ENCODE data around the gene CASP1. TPM values are rescaled to one million over a fixed set of nuclear protein-coding genes. Genes with fewer than 3 reads are reported as not detected.

The CASP1 gene
- total RNA-seq, 1 donor = 31.1 TPM

DNA sequence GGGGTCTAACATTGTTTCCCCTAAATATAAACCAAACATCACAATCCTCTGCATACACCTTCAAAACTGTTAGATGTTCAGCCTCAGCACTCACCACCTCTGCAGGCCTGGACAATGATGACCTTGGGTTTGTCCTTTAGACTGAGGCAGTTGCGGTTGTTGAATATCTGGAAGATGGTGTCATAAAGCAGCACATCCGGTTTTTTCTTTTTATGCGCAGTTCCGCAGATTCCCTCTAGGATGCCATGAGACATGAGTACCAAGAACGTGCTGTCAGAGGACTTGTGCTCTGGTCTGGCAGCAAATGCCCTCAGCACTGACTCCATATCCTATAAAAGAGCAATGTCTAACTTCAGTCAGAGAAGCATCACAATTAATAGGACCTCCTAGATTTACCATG, 34.8 kb downstream of the CASP1 start:
- H3K4me3 ChIP-seq (ENCODE audit: low read depth, low read length) = no peak overlapping the region
- DNase-seq (ENCODE audit: low read depth) = no peak
- TF ChIP-seq, protein P1, sequence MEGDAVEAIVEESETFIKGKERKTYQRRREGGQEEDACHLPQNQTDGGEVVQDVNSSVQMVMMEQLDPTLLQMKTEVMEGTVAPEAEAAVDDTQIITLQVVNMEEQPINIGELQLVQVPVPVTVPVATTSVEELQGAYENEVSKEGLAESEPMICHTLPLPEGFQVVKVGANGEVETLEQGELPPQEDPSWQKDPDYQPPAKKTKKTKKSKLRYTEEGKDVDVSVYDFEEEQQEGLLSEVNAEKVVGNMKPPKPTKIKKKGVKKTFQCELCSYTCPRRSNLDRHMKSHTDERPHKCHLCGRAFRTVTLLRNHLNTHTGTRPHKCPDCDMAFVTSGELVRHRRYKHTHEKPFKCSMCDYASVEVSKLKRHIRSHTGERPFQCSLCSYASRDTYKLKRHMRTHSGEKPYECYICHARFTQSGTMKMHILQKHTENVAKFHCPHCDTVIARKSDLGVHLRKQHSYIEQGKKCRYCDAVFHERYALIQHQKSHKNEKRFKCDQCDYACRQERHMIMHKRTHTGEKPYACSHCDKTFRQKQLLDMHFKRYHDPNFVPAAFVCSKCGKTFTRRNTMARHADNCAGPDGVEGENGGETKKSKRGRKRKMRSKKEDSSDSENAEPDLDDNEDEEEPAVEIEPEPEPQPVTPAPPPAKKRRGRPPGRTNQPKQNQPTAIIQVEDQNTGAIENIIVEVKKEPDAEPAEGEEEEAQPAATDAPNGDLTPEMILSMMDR (IDR thresholded peaks at IDR 0.05; ENCODE audit: insufficient read depth, low read depth, low read length) = peak; percentile 17

DNA sequence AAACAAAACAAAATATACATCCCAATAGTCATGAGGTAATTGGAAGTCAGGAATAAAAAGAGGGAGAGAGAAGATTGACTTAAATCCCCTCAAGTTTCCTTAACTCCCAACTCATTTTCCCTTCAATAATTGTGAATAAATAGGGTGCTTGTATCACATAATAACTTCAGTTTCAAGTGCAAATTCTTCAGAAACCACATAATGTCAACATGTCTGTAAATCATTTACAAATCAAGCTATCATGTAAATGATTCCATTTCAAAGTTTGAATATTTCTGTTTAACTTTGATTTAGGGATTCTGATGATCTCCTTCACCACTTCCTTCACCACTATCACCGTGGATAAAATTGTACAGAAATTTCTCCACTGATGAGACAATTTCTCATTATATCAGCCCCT, 35.2 kb downstream of the CASP1 start:
- peak; percentile 17 for DNase-seq (ENCODE audit: low read depth)
- TF ChIP-seq, protein P1 (IDR thresholded peaks at IDR 0.05; ENCODE audit: insufficient read depth, low read depth, low read length) = no peak
- no peak overlapping the region for H3K4me3 ChIP-seq (ENCODE audit: low read depth, low read length)

DNA sequence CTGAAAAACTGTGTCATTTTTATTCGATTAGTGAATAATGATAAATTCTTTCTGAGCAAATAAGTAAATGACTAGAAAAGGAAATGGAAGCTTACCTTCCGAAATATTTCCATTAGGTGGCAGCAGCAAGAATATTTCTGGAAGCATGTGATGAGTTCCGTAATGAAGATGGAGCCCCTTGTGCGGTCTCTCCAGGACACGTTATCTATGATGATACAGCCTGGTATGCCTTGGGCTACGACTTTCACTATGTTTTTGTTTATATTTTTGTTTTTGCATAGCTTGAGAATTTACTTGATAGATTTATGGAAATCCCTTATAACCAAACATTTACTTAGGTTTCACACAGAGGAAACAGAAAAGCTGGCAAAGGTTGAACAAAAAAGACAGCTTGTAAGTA, 37.7 kb downstream of the CASP1 start:
- H3K4me3 ChIP-seq (ENCODE audit: low read depth, low read length) = peak overlapping the region; percentile 35
- TF ChIP-seq, protein P1 (IDR thresholded peaks at IDR 0.05; ENCODE audit: insufficient read depth, low read depth, low read length) = peak; percentile 37
- DNase-seq (ENCODE audit: low read depth) = peak; percentile 81

DNA sequence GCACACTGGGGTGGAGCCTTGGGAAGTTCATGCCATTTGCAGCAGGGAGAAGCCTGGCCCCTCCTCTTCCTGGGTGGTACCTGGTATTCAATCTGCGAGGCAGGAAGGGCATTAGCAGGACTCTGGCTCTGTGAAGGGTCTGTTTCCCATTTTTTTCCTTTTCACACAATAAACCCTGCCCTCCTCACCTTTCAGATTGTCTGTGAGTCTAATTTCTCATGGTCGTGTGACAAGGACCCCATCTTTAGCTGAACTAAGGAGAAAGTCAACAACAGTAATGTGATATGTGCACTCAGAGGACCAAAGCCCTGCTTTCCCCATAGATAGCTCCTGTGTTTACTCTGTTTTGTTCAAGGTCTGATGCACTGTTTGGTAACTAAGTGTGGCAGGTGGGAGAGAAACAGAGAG, 39.9 kb downstream of the CASP1 start:
- TF ChIP-seq, protein P1 (IDR thresholded peaks at IDR 0.05; ENCODE audit: insufficient read depth, low read depth, low read length) = no peak
- no peak for DNase-seq (ENCODE audit: low read depth)
- H3K4me3 ChIP-seq (ENCODE audit: low read depth, low read length) = no peak overlapping the region

DNA sequence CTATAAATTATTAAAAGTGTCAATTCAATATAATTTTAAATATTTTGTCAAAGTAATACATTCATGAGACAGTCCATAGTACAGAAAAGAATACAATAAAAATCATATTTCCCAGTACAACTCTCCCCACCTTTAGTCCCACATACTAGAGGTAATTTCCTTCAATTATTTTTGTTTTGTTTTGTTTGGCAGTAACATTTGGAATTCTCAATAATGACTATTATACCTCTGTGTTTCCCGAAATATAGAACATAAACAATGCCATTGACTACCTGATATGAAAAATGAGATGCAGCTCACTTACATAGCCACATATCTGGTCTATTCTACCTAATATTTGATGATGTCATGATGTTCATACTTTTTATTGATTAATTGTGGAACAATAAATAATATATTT, 42.2 kb downstream of the CASP1 start:
- H3K4me3 ChIP-seq (ENCODE audit: low read depth, low read length) = no peak overlapping the region

DNA sequence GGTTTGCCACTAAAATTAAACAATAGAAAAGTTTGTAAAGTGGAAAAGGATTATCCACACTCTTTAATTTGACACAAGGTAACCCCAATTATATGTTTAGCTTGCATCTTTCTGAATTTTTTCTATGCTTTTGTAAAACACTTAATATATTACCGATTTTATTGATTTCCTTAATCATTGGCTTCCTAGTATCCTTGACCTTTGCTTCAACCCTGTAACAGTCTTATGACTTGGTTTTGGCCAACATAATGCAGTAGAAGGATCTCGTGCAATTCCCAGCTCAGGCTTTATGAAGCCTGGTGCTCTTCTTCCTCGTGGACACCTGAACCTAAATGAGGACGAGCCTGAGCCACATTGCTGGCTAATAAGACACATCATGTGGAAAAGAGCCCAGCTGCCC, 43.0 kb downstream of the CASP1 start:
- TF ChIP-seq, protein P1 (IDR thresholded peaks at IDR 0.05; ENCODE audit: insufficient read depth, low read depth, low read length) = no peak
- DNase-seq (ENCODE audit: low read depth) = no peak
- no peak overlapping the region for H3K4me3 ChIP-seq (ENCODE audit: low read depth, low read length)

More for the DNA sequence above, 42.2 kb downstream of the CASP1 start:
- DNase-seq (ENCODE audit: low read depth) = no peak
- TF ChIP-seq, protein P1 (IDR thresholded peaks at IDR 0.05; ENCODE audit: insufficient read depth, low read depth, low read length) = no peak

DNA sequence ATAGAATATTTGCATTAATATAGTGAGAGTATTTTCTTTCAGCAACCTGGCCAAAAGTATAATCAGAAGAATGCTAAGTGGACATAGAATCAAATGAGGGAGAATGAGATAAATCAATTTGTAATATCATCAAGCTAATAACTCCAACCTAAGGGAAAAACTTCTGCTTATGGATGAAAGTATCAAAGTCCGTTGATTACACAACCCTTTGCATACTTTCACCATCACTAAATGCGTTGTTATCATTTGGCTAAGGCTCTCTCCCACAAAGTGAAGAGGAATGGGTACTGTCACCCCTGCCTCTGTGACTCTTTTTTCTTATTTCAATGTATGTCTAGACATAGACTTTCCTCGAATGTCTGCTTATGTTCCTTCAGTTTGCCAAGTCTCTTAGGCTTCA, 50.1 kb downstream of the CASP1 start:
- no peak overlapping the region for H3K4me3 ChIP-seq (ENCODE audit: low read depth, low read length)
- TF ChIP-seq, protein P1 (IDR thresholded peaks at IDR 0.05; ENCODE audit: insufficient read depth, low read depth, low read length) = no peak
- no peak for DNase-seq (ENCODE audit: low read depth)

Data from fibroblast of villous mesenchyme (primary cell).